ENCODE measurements around the gene CACNB4.
"Not testable (repeated sequence)": the region's sequence is repeated elsewhere in the genome, so short reads cannot be mapped to it uniquely, and the experiment has no call there.

DNA sequence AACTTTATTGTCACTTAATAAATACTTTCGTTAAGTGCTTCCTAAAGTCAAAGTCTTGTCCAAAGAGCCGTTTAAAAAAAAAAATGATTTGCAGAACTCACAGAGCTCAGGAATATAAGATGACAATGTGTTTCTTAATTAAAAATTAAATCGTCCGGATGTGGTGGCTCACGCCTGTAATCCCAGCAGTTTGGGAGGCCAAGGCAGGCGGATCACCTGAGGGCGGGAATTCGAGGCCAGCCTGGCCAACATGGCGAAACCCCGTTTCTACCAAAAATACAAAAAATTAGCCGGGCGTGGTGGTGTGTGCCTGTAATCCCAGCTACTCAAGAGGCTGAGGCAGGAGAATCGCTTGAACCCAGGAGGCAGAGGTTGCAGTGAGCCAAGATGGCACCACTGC, 8.3 kb upstream of the CACNB4 start:
- not testable (repeated sequence) for TF ChIP-seq EP300 (conservative IDR thresholded peaks at IDR 0.05; ENCODE audit: poor library complexity, severe bottlenecking); CTCF (IDR thresholded peaks at IDR 0.05; ENCODE audit: poor library complexity, severe bottlenecking); TAF1 (IDR thresholded peaks at IDR 0.05; ENCODE audit: low read depth); POLR2AphosphoS5 (IDR thresholded peaks at IDR 0.05); EZH2 (IDR thresholded peaks at IDR 0.05; ENCODE audit: borderline replicate concordance, insufficient read depth, low read length, poor library complexity, severe bottlenecking); RAD21 (conservative IDR thresholded peaks at IDR 0.05); MXI1 (conservative IDR thresholded peaks at IDR 0.05; ENCODE audit: poor library complexity, severe bottlenecking); SMC3 (conservative IDR thresholded peaks at IDR 0.05; ENCODE audit: poor library complexity)
- TF ChIP-seq, protein P1, sequence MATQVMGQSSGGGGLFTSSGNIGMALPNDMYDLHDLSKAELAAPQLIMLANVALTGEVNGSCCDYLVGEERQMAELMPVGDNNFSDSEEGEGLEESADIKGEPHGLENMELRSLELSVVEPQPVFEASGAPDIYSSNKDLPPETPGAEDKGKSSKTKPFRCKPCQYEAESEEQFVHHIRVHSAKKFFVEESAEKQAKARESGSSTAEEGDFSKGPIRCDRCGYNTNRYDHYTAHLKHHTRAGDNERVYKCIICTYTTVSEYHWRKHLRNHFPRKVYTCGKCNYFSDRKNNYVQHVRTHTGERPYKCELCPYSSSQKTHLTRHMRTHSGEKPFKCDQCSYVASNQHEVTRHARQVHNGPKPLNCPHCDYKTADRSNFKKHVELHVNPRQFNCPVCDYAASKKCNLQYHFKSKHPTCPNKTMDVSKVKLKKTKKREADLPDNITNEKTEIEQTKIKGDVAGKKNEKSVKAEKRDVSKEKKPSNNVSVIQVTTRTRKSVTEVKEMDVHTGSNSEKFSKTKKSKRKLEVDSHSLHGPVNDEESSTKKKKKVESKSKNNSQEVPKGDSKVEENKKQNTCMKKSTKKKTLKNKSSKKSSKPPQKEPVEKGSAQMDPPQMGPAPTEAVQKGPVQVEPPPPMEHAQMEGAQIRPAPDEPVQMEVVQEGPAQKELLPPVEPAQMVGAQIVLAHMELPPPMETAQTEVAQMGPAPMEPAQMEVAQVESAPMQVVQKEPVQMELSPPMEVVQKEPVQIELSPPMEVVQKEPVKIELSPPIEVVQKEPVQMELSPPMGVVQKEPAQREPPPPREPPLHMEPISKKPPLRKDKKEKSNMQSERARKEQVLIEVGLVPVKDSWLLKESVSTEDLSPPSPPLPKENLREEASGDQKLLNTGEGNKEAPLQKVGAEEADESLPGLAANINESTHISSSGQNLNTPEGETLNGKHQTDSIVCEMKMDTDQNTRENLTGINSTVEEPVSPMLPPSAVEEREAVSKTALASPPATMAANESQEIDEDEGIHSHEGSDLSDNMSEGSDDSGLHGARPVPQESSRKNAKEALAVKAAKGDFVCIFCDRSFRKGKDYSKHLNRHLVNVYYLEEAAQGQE (IDR thresholded peaks at IDR 0.05; ENCODE audit: borderline replicate concordance), result not testable (repeated sequence)
